H1 (cell line): Measurements from ENCODE around the gene IL7R. TPM values are rescaled to one million over a fixed set of nuclear protein-coding genes. Genes with fewer than 3 reads are reported as not detected.

Experiments
- CTCF ChIA-PET: fragments of 300-600 bp; sonication (Branson Sonifier 250); formaldehyde crosslinking; loops from one replicate; lab custom pipeline; 2021; ENCODE audit not compliant: partially characterized antibody; lab: Charles Lee
- POLR2A ChIA-PET: fragments of 300-600 bp; sonication (Branson Sonifier 250); formaldehyde crosslinking; loops from one replicate; lab custom pipeline; 2021; ENCODE audit warnings: inconsistent platforms; ENCODE audit not compliant: partially characterized antibody; lab: Charles Lee
- DNase-seq, 2 experiments: peaks; one replicate each; pipeline versions ENCODE4 v3.0.0 to v3.0.0-alpha.2; 2010 to 2022; ENCODE audit warnings: low spot score in 2 of 2, low read depth in 1 of 2, mixed read lengths in 1 of 2
- FAIRE-seq: peaks from 2 replicates; lab custom pipeline; 2011; peaks lifted over from hg19 to GRCh38; lab: Jason Lieb, UNC
- H2AFZ ChIP-seq: 2 replicates; pipeline ENCODE4 v1.8.1; 2012; ENCODE audit warnings: low read length, inconsistent platforms
- H2AK5ac ChIP-seq: 2 replicates; pipeline ENCODE4 v1.6.1; 2013; ENCODE audit warnings: low read depth, low read length
- H2BK120ac ChIP-seq: replicated peaks from 2 replicates; pipeline ENCODE3; 2013; ENCODE audit warnings: low read depth, low read length, inconsistent platforms
- H2BK12ac ChIP-seq: 2 replicates; pipeline ENCODE4 v1.6.1; 2013; ENCODE audit warnings: low read depth, low read length
- H2BK15ac ChIP-seq: 2 replicates; pipeline ENCODE4 v1.6.1; 2013; ENCODE audit warnings: low read length
- H2BK20ac ChIP-seq: 2 replicates; pipeline ENCODE4 v1.6.1; 2013; ENCODE audit warnings: low read length
- H2BK5ac ChIP-seq: 2 replicates; pipeline ENCODE4 v1.6.1; 2013; ENCODE audit warnings: low read depth, low read length
- H3K14ac ChIP-seq: 2 replicates; pipeline ENCODE4 v1.6.1; 2013; ENCODE audit warnings: inconsistent platforms; ENCODE audit not compliant: insufficient read length
- H3K18ac ChIP-seq: 2 replicates; pipeline ENCODE4 v1.6.1; 2013; ENCODE audit warnings: low read length; ENCODE audit errors: extremely low read depth
- H3K23ac ChIP-seq: 2 replicates; pipeline ENCODE4 v1.6.1; 2013; ENCODE audit warnings: inconsistent platforms; ENCODE audit not compliant: insufficient read length
- H3K23me2 ChIP-seq: 2 replicates; pipeline ENCODE4 v1.6.1; 2013; ENCODE audit warnings: low read depth, low read length
- H3K27ac ChIP-seq: 2 replicates; pipeline ENCODE4 v1.6.1; 2011; ENCODE audit warnings: low read depth, low read length, inconsistent platforms
- H3K27me3 ChIP-seq, 4 experiments: replicated peaks in 1 of 4; 1 replicate in 1 of 4; 2 replicates in 3 of 4; pipeline versions ENCODE4 v1.6.1 to v1.8.1; 2011 to 2013; ENCODE audit warnings: low read length in 3 of 4, mild to moderate bottlenecking in 3 of 4, inconsistent platforms in 2 of 4, mixed read lengths in 2 of 4, moderate library complexity in 1 of 4; ENCODE audit not compliant: control insufficient read depth in 3 of 4, insufficient read depth in 3 of 4; ENCODE audit errors: extremely low read depth in 1 of 4
- H3K36me3 ChIP-seq, 4 experiments: 2 replicates each; pipeline versions ENCODE4 v1.6.1 to v1.8.1; 2011 to 2013; ENCODE audit warnings: mild to moderate bottlenecking in 4 of 4, low read length in 3 of 4, moderate library complexity in 2 of 4, control low read depth in 1 of 4, inconsistent platforms in 1 of 4; ENCODE audit not compliant: insufficient read depth in 4 of 4, control insufficient read depth in 2 of 4
- H3K4ac ChIP-seq: replicated peaks from 2 replicates; pipeline ENCODE3; 2013; ENCODE audit warnings: low read length, low read depth, mixed read lengths, inconsistent platforms; ENCODE audit not compliant: insufficient read length
- H3K4me1 ChIP-seq, 4 experiments: replicated peaks in 1 of 4; 1 replicate in 1 of 4; 2 replicates in 3 of 4; pipeline versions ENCODE4 v1.6.1 to v1.8.1; 2011 to 2013; ENCODE audit warnings: low read length in 3 of 4, inconsistent platforms in 2 of 4, mixed read lengths in 1 of 4; ENCODE audit not compliant: insufficient read depth in 4 of 4, control insufficient read depth in 3 of 4
- H3K4me2 ChIP-seq, 2 experiments: 2 replicates each; pipeline versions ENCODE4 v1.6.1 to v1.8.1; 2011 to 2013; ENCODE audit warnings: low read depth in 2 of 2, low read length in 2 of 2, control low read depth in 1 of 2, inconsistent platforms in 1 of 2, mild to moderate bottlenecking in 1 of 2; ENCODE audit not compliant: insufficient read depth in 1 of 2
- H3K4me3 ChIP-seq, 4 experiments: fragments of 200-600, 300-600 bp in 1 of 4; sonication (generic), shearing (Covaris generic), sonication (Bioruptor Twin) in 1 of 4; 2 replicates each; pipeline versions ENCODE4 v1.5.1 to v1.8.1; 2011 to 2016; ENCODE audit warnings: low read length in 4 of 4, low read depth in 3 of 4, control low read depth in 2 of 4, inconsistent platforms in 2 of 4, mild to moderate bottlenecking in 2 of 4, mixed read lengths in 1 of 4, moderate library complexity in 1 of 4; ENCODE audit not compliant: insufficient read depth in 2 of 4; ENCODE audit errors: extremely low read depth in 1 of 4
- H3K56ac ChIP-seq: replicated peaks from 2 replicates; pipeline ENCODE3; 2013; ENCODE audit warnings: low read depth, mild to moderate bottlenecking, mixed read lengths, low read length, inconsistent platforms; ENCODE audit not compliant: insufficient read length
- H3K79me1 ChIP-seq: 2 replicates; pipeline ENCODE4 v1.6.1; 2013; ENCODE audit warnings: low read depth, low read length, control low read depth
- H3K79me2 ChIP-seq, 2 experiments: 2 replicates each; pipeline versions ENCODE4 v1.6.1 to v1.8.1; 2012 to 2013; ENCODE audit warnings: low read length in 2 of 2, mild to moderate bottlenecking in 2 of 2, inconsistent platforms in 1 of 2; ENCODE audit not compliant: insufficient read depth in 2 of 2, control insufficient read depth in 1 of 2
- H3K9ac ChIP-seq, 4 experiments: replicated peaks in 1 of 4; 1 replicate in 1 of 4; 2 replicates in 3 of 4; pipeline versions ENCODE4 v1.6.1 to v1.8.1; 2011 to 2013; ENCODE audit warnings: low read depth in 3 of 4, low read length in 3 of 4, control low read depth in 2 of 4, mild to moderate bottlenecking in 2 of 4, moderate library complexity in 2 of 4, inconsistent platforms in 1 of 4; ENCODE audit errors: extremely low read depth in 1 of 4
- H3K9me3 ChIP-seq, 2 experiments: 2 replicates each; pipeline versions ENCODE4 v1.6.1 to v1.8.1; 2012 to 2013; ENCODE audit warnings: mild to moderate bottlenecking in 2 of 2, moderate library complexity in 2 of 2, control low read depth in 1 of 2, inconsistent platforms in 1 of 2, low read depth in 1 of 2, low read length in 1 of 2, mixed read lengths in 1 of 2; ENCODE audit not compliant: insufficient read depth in 2 of 2
- H4K20me1 ChIP-seq, 2 experiments: replicated peaks in 1 of 2; 2 replicates each; pipeline versions ENCODE3 to v1.8.1; 2011 to 2013; ENCODE audit warnings: inconsistent platforms in 2 of 2, low read length in 2 of 2, mild to moderate bottlenecking in 1 of 2; ENCODE audit not compliant: insufficient read depth in 2 of 2, control insufficient read depth in 1 of 2
- H4K5ac ChIP-seq: 2 replicates; pipeline ENCODE4 v1.6.1; 2013; ENCODE audit warnings: low read length, low read depth, mixed read lengths, inconsistent platforms; ENCODE audit not compliant: insufficient read length
- H4K8ac ChIP-seq: 2 replicates; pipeline ENCODE4 v1.8.0; 2013; ENCODE audit warnings: mild to moderate bottlenecking, moderate library complexity, low read length, inconsistent platforms; ENCODE audit not compliant: insufficient read depth; ENCODE audit errors: extremely low read depth
- H4K91ac ChIP-seq: replicated peaks from 2 replicates; pipeline ENCODE3; 2013; ENCODE audit warnings: low read length, mixed read lengths, inconsistent platforms; ENCODE audit not compliant: insufficient read length
- ATF2 ChIP-seq: IDR thresholded peaks from 2 replicates; pipeline ENCODE4 v1.6.1; 2012; ENCODE audit warnings: low read length, inconsistent platforms
- BACH1 ChIP-seq: IDR thresholded peaks from 2 replicates; pipeline ENCODE4 v1.6.1; 2012; ENCODE audit warnings: low read length, improper control_type of control experiment
- CREB1 ChIP-seq: IDR thresholded peaks from 2 replicates; pipeline ENCODE4 v1.6.1; 2012; ENCODE audit warnings: inconsistent platforms
- JUND ChIP-seq: IDR thresholded peaks from 2 replicates; pipeline ENCODE4 v1.6.1; 2011; ENCODE audit warnings: mild to moderate bottlenecking, improper control_type of control experiment, low read length
- KDM4A ChIP-seq: IDR thresholded peaks from one replicate; pipeline ENCODE4 v1.7.1; 2012; ENCODE audit warnings: low read depth, mild to moderate bottlenecking, moderate library complexity, low read length, inconsistent platforms; ENCODE audit not compliant: severe bottlenecking
- SP1 ChIP-seq: IDR thresholded peaks from 2 replicates; pipeline ENCODE4 v1.6.1; 2011; ENCODE audit warnings: low read depth, low read length
- SUZ12 ChIP-seq: fragments of 200-600 bp; sonication (generic); IDR thresholded peaks from 2 replicates; pipeline ENCODE4 v1.6.1; 2012; ENCODE audit warnings: mild to moderate bottlenecking, inconsistent platforms, low read length, moderate library complexity, mixed read lengths
- TEAD4 ChIP-seq: IDR thresholded peaks from 2 replicates; pipeline ENCODE4 v1.6.1; 2012; ENCODE audit warnings: low read depth, low read length, inconsistent platforms, mixed read lengths
- YY1 ChIP-seq: IDR thresholded peaks from 2 replicates; pipeline ENCODE4 v1.6.1; 2011; ENCODE audit warnings: low read depth, mild to moderate bottlenecking, low read length
- WGBS, 2 experiments: shearing (Covaris generic) in 1 of 2; methylation state at CpG; one replicate each; pipeline versions ENCODE4 v1.1.6 to v1.1.7; 2013 to 2015; ENCODE audit warnings: low lambda C conversion rate in 2 of 2, mixed read lengths in 2 of 2, inconsistent platforms in 1 of 2, low coverage in 1 of 2, missing lambda C conversion rate in 1 of 2; ENCODE audit not compliant: insufficient replicate concordance in 2 of 2, insufficient coverage in 1 of 2, insufficient read length in 1 of 2; ENCODE audit errors: extremely low coverage in 1 of 2, missing lambda C conversion rate in 1 of 2; 5-methylcytosine and 5-hydroxymethylcytosine counted together
- polyA plus RNA-seq, 7 experiments: library from polyadenylated mRNA; depleted of rRNA in 3 of 7; stranded (reverse) in 5 of 7; unstranded in 2 of 7; fragments of >200 nt in 5 of 7; fragments of 200-250 nt in 2 of 7; gene quantifications; 1 replicate in 5 of 7; 2 replicates in 1 of 7; 4 replicates in 1 of 7; pipeline versions ENCODE4 v1.2.1 to v1.2.3, GENCODE V29; 2011 to 2013; ENCODE audit warnings: missing spikeins in 2 of 7, mixed read lengths in 2 of 7
- total RNA-seq: library from RNA; stranded (reverse); fragmentation: NEBNext Ultra II Directional; extraction: Animal tissue kit (Norgen Biotek cat#: 25700); gene quantifications from 2 replicates; pipeline ENCODE4 v1.2.1, GENCODE V29; 2021
- TF ChIP-seq, protein P1 (sequence below): IDR thresholded peaks from 2 replicates; pipeline ENCODE4 v1.6.1; 2012; ENCODE audit warnings: inconsistent platforms
- TF ChIP-seq, protein P2 (sequence below): IDR thresholded peaks from 2 replicates; pipeline ENCODE4 v1.6.1; 2011; ENCODE audit warnings: low read length, improper control_type of control experiment

Gene IL7R
- total and polyA plus RNA-seq, 2 of the 8 experiments (the other 6 are each of a cell fraction or from before 2014, with no cell fraction given), result not detected

DNA sequence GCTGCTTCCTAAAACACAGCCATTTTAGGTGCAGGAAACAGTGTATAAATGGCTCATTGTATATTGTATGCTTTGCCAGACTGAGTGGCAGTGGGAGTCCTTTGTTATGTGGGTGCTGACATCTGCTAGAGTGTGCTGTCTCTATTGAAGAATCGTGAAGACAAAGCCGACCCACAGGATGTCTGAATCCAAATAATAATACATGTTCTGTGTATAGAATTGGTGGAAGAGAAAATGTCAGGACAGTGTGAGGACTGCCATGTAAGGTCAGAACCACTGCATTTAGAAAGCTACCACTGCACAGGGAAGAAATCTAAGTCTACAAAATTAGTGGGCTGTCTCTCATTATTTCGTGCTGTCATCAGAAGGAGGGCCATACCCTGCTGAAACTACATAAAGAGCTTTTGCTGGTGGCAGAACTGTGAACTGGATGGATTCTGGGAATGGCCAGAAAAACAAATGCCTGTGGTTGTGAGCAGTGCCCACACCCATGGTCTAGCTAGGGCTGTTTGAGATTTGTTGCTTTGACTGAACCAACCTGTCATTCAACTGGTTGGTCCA is 2.5 kb downstream of the IL7R start:
- no peak overlapping the region for H3K4me3 ChIP-seq
- H2BK120ac ChIP-seq, result no peak overlapping the region
- DNase-seq, result no peak
- no peak overlapping the region for H2BK12ac ChIP-seq
- no peak overlapping the region for H3K18ac ChIP-seq
- H3K23me2 ChIP-seq, result no peaks in the 10 kb centered on the region
- 54% methylated on average over 3 of the region's 3 CpGs; no CpG with 5 or more reads in 1 of the 2 experiments for WGBS, 2 experiments
- H2BK5ac ChIP-seq, result no peak overlapping the region
- no peak overlapping the region for H3K14ac ChIP-seq
- H4K5ac ChIP-seq, result no peak overlapping the region
- H3K56ac ChIP-seq, result no peak overlapping the region
- H3K4me2 ChIP-seq, result 0 out of 4 replicates have a peak overlapping the region, but pooled peaks of 1 of the 2 experiments have one; percentile 12
- no peak overlapping the region for H4K8ac ChIP-seq
- no peak overlapping the region for H2BK20ac ChIP-seq
- H3K4ac ChIP-seq, result no peak overlapping the region
- POLR2A ChIA-PET, result no interaction called here
- no peaks in the 10 kb centered on the region for H4K20me1 ChIP-seq
- no peaks in the 10 kb centered on the region; a peak in 1 of 8 replicates for H3K36me3 ChIP-seq
- CTCF ChIA-PET, result interaction anchor here (0.6 to 1.7 kb wide), 7 partner anchors 10 to 67 kb away, joined by 3 to 4 read pairs (median 4); no protein-coding TSS in a partner anchor
- H3K79me2 ChIP-seq, result no peaks in the 10 kb centered on the region
- no peak for FAIRE-seq
- no peak overlapping the region for H2AK5ac ChIP-seq
- H3K9ac ChIP-seq, result no peak overlapping the region
- H4K91ac ChIP-seq, result no peak overlapping the region
- no peak overlapping the region for H2BK15ac ChIP-seq
- H2AFZ ChIP-seq, result no peak overlapping the region
- H3K23ac ChIP-seq, result no peak overlapping the region
- no peaks in the 10 kb centered on the region for H3K79me1 ChIP-seq
- no peak overlapping the region for H3K27ac ChIP-seq
- H3K4me1 ChIP-seq, result peaks cover 0 to 7% (median 2%) of the 10 kb centered on the region in 4 experiments; a peak in 3 of 7 replicates
- H3K9me3 ChIP-seq, result no peaks in the 10 kb centered on the region
- H3K27me3 ChIP-seq, result no peaks in the 10 kb centered on the region
- TF ChIP-seq SP1, result no peak
- TF ChIP-seq, protein P1, sequence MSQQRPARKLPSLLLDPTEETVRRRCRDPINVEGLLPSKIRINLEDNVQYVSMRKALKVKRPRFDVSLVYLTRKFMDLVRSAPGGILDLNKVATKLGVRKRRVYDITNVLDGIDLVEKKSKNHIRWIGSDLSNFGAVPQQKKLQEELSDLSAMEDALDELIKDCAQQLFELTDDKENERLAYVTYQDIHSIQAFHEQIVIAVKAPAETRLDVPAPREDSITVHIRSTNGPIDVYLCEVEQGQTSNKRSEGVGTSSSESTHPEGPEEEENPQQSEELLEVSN, result no peak
- TF ChIP-seq JUND, result no peak
- TF ChIP-seq ATF2, result no peak
- TF ChIP-seq SUZ12, result no peak
- no peak for TF ChIP-seq CREB1
- no peak for TF ChIP-seq YY1
- no peak for TF ChIP-seq TEAD4
- TF ChIP-seq, protein P2, sequence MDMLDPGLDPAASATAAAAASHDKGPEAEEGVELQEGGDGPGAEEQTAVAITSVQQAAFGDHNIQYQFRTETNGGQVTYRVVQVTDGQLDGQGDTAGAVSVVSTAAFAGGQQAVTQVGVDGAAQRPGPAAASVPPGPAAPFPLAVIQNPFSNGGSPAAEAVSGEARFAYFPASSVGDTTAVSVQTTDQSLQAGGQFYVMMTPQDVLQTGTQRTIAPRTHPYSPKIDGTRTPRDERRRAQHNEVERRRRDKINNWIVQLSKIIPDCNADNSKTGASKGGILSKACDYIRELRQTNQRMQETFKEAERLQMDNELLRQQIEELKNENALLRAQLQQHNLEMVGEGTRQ, result no peak
- TF ChIP-seq KDM4A, result no peak
- no peak for TF ChIP-seq BACH1
